Inflammatory macrophage treated with lipopolysaccharide for 1 hour (primary cell): Measurements from ENCODE around the gene SAP30BP.

ENCODE experiments used
- DNase-seq, 2 donors: peaks; one replicate each; pipeline ENCODE4 v3.0.0-alpha.2; 2020 to 2022

Gene SAP30BP

DNA sequence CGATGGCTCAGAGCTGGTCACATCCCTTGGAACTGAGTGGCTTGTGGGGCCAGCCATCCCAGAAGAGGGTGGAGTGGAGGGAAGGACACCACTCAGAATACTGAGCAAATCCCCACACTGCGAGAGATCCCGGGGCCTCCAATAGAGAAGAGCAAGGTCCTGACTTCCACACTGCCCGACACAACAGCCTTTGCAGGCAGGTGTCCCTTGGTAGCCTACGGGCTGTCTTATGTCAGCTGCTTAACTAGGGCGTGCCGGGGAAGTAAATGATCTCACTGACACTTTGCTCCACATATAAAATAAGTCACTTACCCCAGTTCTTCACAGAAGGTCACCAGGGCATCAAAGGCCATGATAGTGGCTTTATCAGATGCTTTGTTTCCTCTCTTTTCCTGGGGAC is 16.3 kb upstream of the SAP30BP start:
- no peak for DNase-seq

DNA sequence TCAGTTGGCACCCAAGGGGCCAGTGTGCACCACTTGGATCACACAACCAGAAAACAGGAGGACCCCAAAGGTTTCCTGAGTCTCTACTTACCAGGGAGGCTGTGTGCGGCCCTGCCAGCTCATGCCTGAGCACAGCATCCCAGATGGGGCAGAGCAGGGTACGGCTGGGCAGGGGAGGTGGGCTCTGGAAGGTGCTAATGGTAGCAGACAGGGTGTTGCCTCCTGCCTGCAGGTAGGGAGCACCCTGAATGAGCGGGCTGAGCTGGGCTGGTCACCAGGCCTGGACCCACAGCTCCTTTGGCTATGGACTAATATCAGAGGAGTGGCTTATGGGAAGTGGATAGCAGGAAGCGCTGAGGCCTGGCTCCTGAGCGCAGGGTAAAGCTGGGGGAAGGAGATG is 14.8 kb upstream of the SAP30BP start:
- DNase-seq: no peak

DNA sequence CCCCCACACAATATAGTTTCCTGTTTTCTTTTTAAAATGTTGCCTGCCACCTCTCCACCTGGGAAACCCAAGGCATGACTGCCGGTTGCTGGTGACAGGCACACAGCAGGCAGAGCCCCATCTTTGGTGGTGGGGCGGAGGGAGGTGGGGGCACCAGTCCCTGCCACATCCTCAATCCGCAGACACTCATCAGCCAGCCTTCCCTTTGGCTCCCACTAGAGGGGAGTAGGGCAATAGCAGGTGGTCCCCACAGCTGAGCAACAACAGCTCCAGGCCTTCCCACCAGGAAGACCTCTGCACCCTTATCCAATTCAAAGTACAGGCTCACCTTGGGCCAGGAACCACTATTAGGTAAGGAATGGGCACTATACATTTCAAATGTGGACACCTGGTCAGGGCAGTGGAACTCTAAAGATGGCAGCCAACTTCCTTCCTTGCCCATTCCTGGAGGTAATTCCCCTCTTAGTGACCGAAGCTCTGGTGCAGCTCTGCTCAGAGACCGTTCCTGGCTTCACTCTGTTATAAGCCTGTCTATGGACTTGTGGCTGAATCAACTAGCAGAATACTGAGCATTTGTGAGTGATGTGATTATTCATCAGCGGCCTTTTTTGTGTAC is 14.1 kb upstream of the SAP30BP start:
- peak in 1 of 2 donors; percentile 14 for DNase-seq

GRCh38 chr17:75654176-75654575 is 13.0 kb upstream of the SAP30BP start:
- DNase-seq: no peak

DNA sequence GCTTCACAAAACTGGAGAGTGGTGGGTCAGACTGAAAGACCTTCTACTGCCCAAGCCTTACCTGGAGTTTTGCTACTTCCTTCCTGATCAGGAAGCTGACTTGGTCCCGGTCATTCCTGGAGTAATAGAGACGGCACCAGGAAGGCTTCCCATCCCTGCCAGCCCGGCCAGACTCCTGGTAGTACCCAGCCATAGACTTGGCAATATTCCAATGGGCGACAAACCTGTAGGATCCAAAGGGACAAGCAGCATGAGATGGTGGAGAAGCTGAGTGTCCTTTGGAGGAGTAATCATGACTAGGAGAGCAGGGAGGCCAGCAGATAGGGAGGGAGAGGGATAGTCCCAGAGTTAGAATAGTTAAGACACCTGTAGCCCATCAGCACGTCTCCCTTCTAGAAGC is 8.9 kb upstream of the SAP30BP start:
- no peak for DNase-seq

GRCh38 chr17:75661531-75661930 is 5.6 kb upstream of the SAP30BP start:
- no peak for DNase-seq

- DNase-seq: no peak
Measured at GRCh38 chr17:75662511-75662910, 4.6 kb upstream of the SAP30BP start.

- DNase-seq: no peak
Measured at GRCh38 chr17:75664099-75664549, 3.0 kb upstream of the SAP30BP start.

DNA sequence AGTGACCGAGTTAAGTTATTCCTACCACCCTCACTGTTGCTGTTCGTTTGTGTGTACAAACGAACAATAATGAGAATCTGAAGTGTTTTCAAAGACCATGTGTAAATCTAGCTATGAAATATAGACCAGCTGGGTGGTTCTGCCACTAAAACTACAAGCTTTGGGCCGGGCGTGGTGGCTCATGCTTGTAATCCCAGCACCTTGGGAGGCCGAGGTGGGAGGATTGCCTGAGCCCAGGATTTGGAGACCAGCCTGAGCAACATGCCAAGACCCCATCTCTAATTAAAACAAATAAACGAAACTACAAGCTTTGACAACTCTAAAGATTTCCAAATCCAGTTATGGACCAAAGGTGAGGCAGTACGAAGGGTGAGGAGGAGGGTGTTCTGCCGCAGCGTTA is 1.2 kb upstream of the SAP30BP start:
- DNase-seq: no peak

DNA sequence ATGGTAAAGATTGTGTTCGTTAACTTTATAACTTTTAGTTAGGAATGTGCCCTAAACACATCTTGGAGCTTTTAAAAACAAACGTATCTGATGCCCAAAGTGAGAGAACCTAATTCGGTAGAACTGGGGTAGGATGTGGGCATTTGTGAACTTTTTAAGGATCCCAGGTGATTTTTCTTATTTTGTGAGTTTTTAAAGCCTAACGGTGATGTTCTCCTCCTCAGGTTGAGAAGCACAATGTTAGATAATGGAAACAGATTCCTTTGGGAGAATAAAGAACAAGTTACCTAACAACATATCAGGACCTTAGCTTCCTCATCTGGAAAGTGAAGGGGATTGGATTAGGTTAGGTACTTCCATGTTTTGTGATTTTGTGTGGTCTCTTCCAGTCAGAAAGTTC is 687 bp downstream of the SAP30BP start:
- DNase-seq: peak in 1 of 2 donors; percentile 14

GRCh38 chr17:75668489-75668888 is 1.4 kb downstream of the SAP30BP start:
- no peak for DNase-seq

GRCh38 chr17:75670868-75671267 is 3.7 kb downstream of the SAP30BP start:
- no peak for DNase-seq

DNA sequence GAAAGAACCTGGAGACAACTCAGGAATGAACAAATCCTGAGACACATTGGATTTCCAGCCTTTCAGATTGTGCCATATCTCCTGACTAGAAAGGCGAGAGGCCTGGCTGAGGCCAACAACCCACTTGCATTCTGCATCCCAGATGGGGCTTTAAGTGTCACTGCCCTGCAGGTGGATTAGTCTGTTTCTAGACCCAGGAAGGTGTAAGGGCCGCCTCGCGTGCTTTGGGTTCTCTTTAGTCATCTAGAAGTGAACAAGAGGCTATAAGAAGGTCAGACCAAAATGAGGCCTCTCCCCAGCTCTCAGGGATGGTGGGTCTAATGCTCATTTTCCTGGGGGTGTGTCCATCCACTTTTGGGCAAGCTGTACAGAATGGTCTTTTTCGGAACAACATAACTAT is 4.9 kb downstream of the SAP30BP start:
- DNase-seq: no peak

DNA sequence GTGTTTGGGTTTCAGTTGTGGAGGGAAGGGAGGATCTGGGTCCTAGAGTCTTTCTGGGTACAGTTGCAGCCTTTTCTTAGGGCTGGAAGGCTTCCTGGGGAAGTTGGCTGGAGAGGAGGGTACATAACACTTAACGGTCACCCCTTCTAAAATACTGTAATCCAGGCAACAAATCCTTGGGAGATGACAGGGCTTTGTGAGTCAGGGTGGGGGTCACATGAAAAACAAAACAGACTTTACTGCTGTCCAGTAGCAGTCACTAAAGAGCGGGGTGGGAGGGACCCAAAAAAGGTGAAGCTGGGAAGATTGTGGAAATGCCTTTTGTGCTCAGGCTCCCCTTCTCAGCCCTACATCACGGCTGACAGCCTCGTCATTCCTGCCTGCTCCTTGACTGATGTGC is 6.3 kb downstream of the SAP30BP start:
- no peak for DNase-seq

- no peak for DNase-seq
Measured at GRCh38 chr17:75676461-75676860, 9.3 kb downstream of the SAP30BP start.

GRCh38 chr17:75679706-75680211 is 12.6 kb downstream of the SAP30BP start:
- no peak for DNase-seq

GRCh38 chr17:75680431-75680830 is 13.3 kb downstream of the SAP30BP start:
- no peak for DNase-seq

- no peak for DNase-seq
Measured at GRCh38 chr17:75681289-75681688, 14.2 kb downstream of the SAP30BP start.

DNA sequence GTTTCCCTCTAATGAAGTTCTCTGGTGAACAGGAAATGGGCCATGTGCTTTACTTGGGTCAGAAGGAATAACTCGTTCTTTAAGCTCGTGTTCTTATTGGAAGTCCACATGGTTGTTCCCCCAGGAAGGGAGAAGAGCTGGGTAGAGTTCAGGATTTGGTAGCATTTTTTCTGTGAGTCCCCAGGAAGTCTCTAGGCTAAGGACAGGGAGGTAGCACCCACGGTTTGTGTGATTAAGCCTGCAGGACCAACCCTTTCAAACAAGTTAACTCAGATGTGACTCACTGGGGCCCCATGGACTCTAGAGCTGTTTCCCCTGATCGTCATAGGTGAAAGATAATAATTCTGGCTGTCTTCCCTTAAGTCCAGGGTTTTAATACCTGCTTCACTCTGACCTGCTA is 16.4 kb downstream of the SAP30BP start:
- DNase-seq: no peak

- DNase-seq: no peak
Measured at GRCh38 chr17:75684249-75684648, 17.1 kb downstream of the SAP30BP start.

DNA sequence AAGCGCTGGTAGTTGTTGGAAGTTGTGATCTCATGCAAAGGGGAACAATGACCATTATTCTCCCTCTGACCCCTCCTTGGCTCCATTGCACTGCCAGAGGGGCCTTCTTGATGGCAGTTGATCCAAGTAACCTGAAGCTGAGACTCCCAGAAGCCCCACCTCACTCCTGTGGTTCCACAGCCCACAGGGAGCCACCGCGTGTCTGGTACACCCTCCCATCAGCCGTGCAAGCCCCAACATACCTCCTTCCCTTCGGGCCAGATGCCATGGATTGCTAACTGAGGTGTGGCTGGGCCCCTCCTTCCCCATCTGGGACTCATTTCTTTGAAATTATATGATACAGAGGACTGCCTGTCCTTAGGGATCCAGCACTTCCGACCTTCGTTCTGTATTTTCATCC is 17.8 kb downstream of the SAP30BP start:
- DNase-seq: no peak

DNA sequence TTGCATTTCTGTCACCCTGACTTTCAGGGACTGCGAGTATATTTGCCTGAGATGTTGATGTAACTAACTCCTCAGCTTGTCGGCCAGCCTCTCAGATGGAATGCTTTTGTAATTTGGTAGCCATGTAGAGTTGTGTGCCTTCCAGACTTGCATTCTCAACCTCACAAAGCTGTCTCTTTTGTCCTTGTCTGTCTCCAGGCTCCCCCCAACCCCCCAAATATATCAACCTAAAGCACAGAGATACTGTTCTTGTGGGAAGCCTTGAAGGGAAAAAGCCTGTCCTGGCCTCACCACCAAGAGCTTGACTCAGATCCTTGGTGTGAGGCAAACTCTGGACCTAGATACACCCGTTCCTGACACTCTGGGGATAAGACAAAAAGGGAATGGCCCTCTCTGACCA is 18.4 kb downstream of the SAP30BP start:
- DNase-seq: no peak

GRCh38 chr17:75688209-75688825 is 21.2 kb downstream of the SAP30BP start:
- DNase-seq: peak; percentile 44 to 58

- no peak for DNase-seq
Measured at GRCh38 chr17:75689441-75689873, 22.3 kb downstream of the SAP30BP start.

- DNase-seq: no peak
Measured at GRCh38 chr17:75691371-75691791, 24.2 kb downstream of the SAP30BP start.
